K562 (cell line): ENCODE measurements around the gene KIF25. TPM values are rescaled to one million over a fixed set of nuclear protein-coding genes. Genes with fewer than 3 reads are reported as not detected.

Experiments
- ATAC-seq: fragments of 200-7000 bp; cut with Tn5 transposase; 3 replicates; pipeline ENCODE4 v1.9.1; 2020; ENCODE audit warnings: moderate library complexity
- BruUV-seq: library from RNA; stranded (reverse); fragments of 400-500 nt; replicated peaks from 2 replicates; lab custom pipeline; 2021; lab: Mats Ljungman, UMichigan
- CTCF ChIA-PET: fragments of 300-600 bp; formaldehyde crosslinking; extraction: SDS; loops from one replicate; lab custom pipeline; 2021; ENCODE audit warnings: low intra/inter-chr PET ratio; lab: Yijun Ruan, JAX
- POLR2A ChIA-PET: fragments of 300-600, 350-650 bp; sonication (Branson Sonifier 250); formaldehyde crosslinking; extraction: SDS; loops from one replicate; lab custom pipeline; 2021; ENCODE audit warnings: antibody characterized with exemption, inconsistent platforms; lab: Yijun Ruan, JAX
- DNase-seq, 4 experiments: peaks; one replicate each; pipeline versions ENCODE4 v3.0.0 to v3.0.0-alpha.2; 2011 to 2018; ENCODE audit warnings: low spot score in 3 of 4, mixed read lengths in 3 of 4; ENCODE audit errors: extremely low read depth in 1 of 4
- FAIRE-seq: peaks from 2 replicates; lab custom pipeline; 2011; peaks lifted over from hg19 to GRCh38; lab: Jason Lieb, UNC
- H2AFZ ChIP-seq: 2 replicates; pipeline ENCODE4 v1.6.0; 2011; ENCODE audit warnings: low read depth, low read length, control low read depth, inconsistent platforms
- H3K27ac ChIP-seq: fragments of 200-600 bp; 3 replicates; pipeline ENCODE4 v1.8.0; 2011; ENCODE audit warnings: low read depth, mild to moderate bottlenecking, control low read depth, inconsistent platforms, low read length, moderate library complexity, mixed read lengths; ENCODE audit errors: extremely low read depth
- H3K27me3 ChIP-seq, 2 experiments: fragments of 300-600 bp in 1 of 2; 2 replicates in 1 of 2; 3 replicates in 1 of 2; pipeline versions ENCODE4 v1.6.0 to v1.8.0; 2011; ENCODE audit warnings: inconsistent platforms in 2 of 2, low read length in 2 of 2, mild to moderate bottlenecking in 1 of 2, mixed read lengths in 1 of 2, moderate library complexity in 1 of 2; ENCODE audit not compliant: control insufficient read depth in 2 of 2, insufficient read depth in 2 of 2
- H3K36me3 ChIP-seq: fragments of 300-600 bp; 3 replicates; pipeline ENCODE4 v1.8.0; 2011; ENCODE audit warnings: mild to moderate bottlenecking, low read length, inconsistent platforms; ENCODE audit not compliant: control insufficient read depth, insufficient read depth
- H3K4me1 ChIP-seq, 2 experiments: fragments of 200-600 bp in 1 of 2; replicated peaks in 1 of 2; 2 replicates in 1 of 2; 3 replicates in 1 of 2; pipeline versions ENCODE4 v1.5.1 to v1.8.0; 2011; ENCODE audit warnings: inconsistent platforms in 2 of 2, low read length in 2 of 2, mild to moderate bottlenecking in 1 of 2, mixed read lengths in 1 of 2, moderate library complexity in 1 of 2; ENCODE audit not compliant: control insufficient read depth in 2 of 2, insufficient read depth in 2 of 2
- H3K4me2 ChIP-seq: 2 replicates; pipeline ENCODE4 v1.6.1; 2011; ENCODE audit warnings: low read length, control low read depth, inconsistent platforms, mixed read lengths; ENCODE audit not compliant: insufficient read depth
- H3K4me3 ChIP-seq: fragments of 200-600 bp; sonication (generic), shearing (Covaris generic); 2 replicates; pipeline ENCODE4 v1.5.1; 2016; ENCODE audit warnings: control low read depth, inconsistent platforms
- H3K79me2 ChIP-seq: fragments of 200-600 bp; 3 replicates; pipeline ENCODE4 v1.8.0; 2011; ENCODE audit warnings: low read length, inconsistent platforms; ENCODE audit not compliant: control insufficient read depth, insufficient read depth
- H3K9ac ChIP-seq, 2 experiments: 2 replicates each; pipeline versions ENCODE4 v1.6.0 to v1.6.1; 2011; ENCODE audit warnings: low read depth in 2 of 2, low read length in 2 of 2, control low read depth in 1 of 2, inconsistent platforms in 1 of 2, mild to moderate bottlenecking in 1 of 2, mixed read lengths in 1 of 2; ENCODE audit not compliant: insufficient read depth in 1 of 2
- H3K9me1 ChIP-seq: one replicate; pipeline ENCODE4 v1.6.0; 2011; ENCODE audit warnings: inconsistent platforms, mild to moderate bottlenecking, low read length, moderate library complexity; ENCODE audit not compliant: control insufficient read depth, insufficient read depth
- H3K9me3 ChIP-seq: replicated peaks from 2 replicates; pipeline ENCODE4 v1.5.1; 2011; ENCODE audit warnings: low read depth, low read length, inconsistent platforms; ENCODE audit not compliant: control insufficient read depth, insufficient read depth
- H4K20me1 ChIP-seq: replicated peaks from 2 replicates; pipeline ENCODE4 v1.6.1; 2011; ENCODE audit warnings: low read length, inconsistent platforms, mixed read lengths; ENCODE audit not compliant: control insufficient read depth, insufficient read depth
- ARID4B ChIP-seq: sonication (generic); formaldehyde crosslinking; IDR thresholded peaks from 2 replicates; pipeline ENCODE4 v1.8.0; 2022; ENCODE audit warnings: mild to moderate bottlenecking, missing genetic modification reagents
- SAP30 ChIP-seq: fragments of 200-600 bp; sonication (generic); IDR thresholded peaks from 2 replicates; pipeline ENCODE4 v1.6.1; 2012; ENCODE audit warnings: borderline replicate concordance, low read depth, mild to moderate bottlenecking, moderate library complexity, low read length, control low read depth, inconsistent platforms; ENCODE audit not compliant: insufficient read depth, poor library complexity, severe bottlenecking
- SNAPC5 ChIP-seq: fragments of 250-450 bp; sonication (Bioruptor Pico); IDR thresholded peaks from 2 replicates; pipeline ENCODE4 v1.8.0; 2021; ENCODE audit warnings: moderate library complexity, mild to moderate bottlenecking, inconsistent platforms
- TAF1 ChIP-seq: IDR thresholded peaks from 2 replicates; pipeline ENCODE4 v1.6.1; 2011; ENCODE audit warnings: mild to moderate bottlenecking, low read length, moderate library complexity; ENCODE audit not compliant: insufficient read depth, control insufficient read depth, severe bottlenecking; ENCODE audit errors: extremely low read depth
- TCF3 ChIP-seq: sonication (generic); formaldehyde crosslinking; IDR thresholded peaks from 2 replicates; pipeline ENCODE4 v1.4.0; 2020; ENCODE audit warnings: mild to moderate bottlenecking, missing genetic modification reagents
- ZNF12 ChIP-seq: sonication (generic); formaldehyde crosslinking; IDR thresholded peaks from 2 replicates; pipeline ENCODE4 v1.4.0; 2020; ENCODE audit warnings: mild to moderate bottlenecking, missing genetic modification reagents
- ZNF23 ChIP-seq: fragments of 250-450 bp; sonication (Bioruptor Pico); IDR thresholded peaks from 2 replicates; pipeline ENCODE4 v1.4.0; 2020; ENCODE audit warnings: mild to moderate bottlenecking
- WGBS: fragments of 100-300 bp; shearing (Covaris generic); methylation state at CpG from one replicate; pipeline ENCODE4 v1.1.6; 2016; ENCODE audit warnings: low coverage, mixed read lengths; ENCODE audit not compliant: insufficient coverage; ENCODE audit errors: missing lambda C conversion rate; 5-methylcytosine and 5-hydroxymethylcytosine counted together
- in situ Hi-C: fragments of 300-500 bp; cut with MboI; formaldehyde crosslinking; loops from 4 replicates; pipeline ENCODE4 v1.15.0; 2018; ENCODE audit warnings: inconsistent platforms, mixed read lengths
- intact Hi-C: fragments of 100-400 bp; cut with micrococcal nuclease; formaldehyde crosslinking; loops from 2 replicates; pipeline ENCODE4 v1.14.2; 2022
- polyA plus RNA-seq, 8 experiments: library from polyadenylated mRNA; depleted of rRNA in 4 of 8; stranded (reverse) in 5 of 8; unstranded in 3 of 8; fragments of >200 nt; fragmentation: Nextera tagmentation in 2 of 8; fragmentation: Illumina TruSeq in 1 of 8; extraction: Ambion mirVana in 2 of 8; extraction: Trizol in 1 of 8; gene quantifications; 2 replicates each; pipeline versions ENCODE4 v1.2.1 to v1.2.3, GENCODE V29; 2011 to 2014; ENCODE audit warnings: inconsistent platforms in 1 of 8, missing spikeins in 1 of 8
- total RNA-seq, 7 experiments: library from RNA; depleted of rRNA in 6 of 7; stranded (reverse); fragments of >200 nt in 6 of 7; fragmentation: Illumina TruSeq in 2 of 7; extraction: Trizol in 2 of 7; gene quantifications; 2 replicates each; pipeline versions ENCODE4 v1.2.1 to v1.2.3, GENCODE V29; 2011 to 2021; ENCODE audit warnings: low replicate concordance in 1 of 7

Gene KIF25
- total and polyA plus RNA-seq, 9 of the 15 experiments (the other 6 are each of a cell fraction or from before 2014, with no cell fraction given) = 0.04 to 0.49 (median 0.23) TPM; not detected in 5

- TF ChIP-seq SNAPC5 = no peak
- TF ChIP-seq TAF1 = no peak
- TF ChIP-seq ZNF12 (CRISPR knock-in tag) = no peak
- no peak for TF ChIP-seq SAP30
- TF ChIP-seq TCF3 = no peak
Observed at GRCh38 chr6:168078175-168078942, 80.9 kb downstream of the KIF25 start (continued).

- CTCF ChIA-PET = no interaction called here
- H3K4me2 ChIP-seq = no peak within 1 kb of the TSS
- WGBS = 3% methylated on average over 21 of the region's 21 CpGs
Observed at GRCh38 chr6:168078943-168079405, 81.5 kb downstream of the KIF25 start, which contains the start of gene FRMD1. Gene FRMD1, minus strand, starts transcription at chr6:168079212. Its CDS starts 118 bp downstream, at chr6:168079094.

More at GRCh38 chr6:168078943-168079405, 81.5 kb downstream of the KIF25 start, which contains the start of gene FRMD1:
- H3K4me3 ChIP-seq = no peak within 1 kb of the TSS
- no peaks in the 10 kb centered on the region for H3K9me1 ChIP-seq
- POLR2A ChIA-PET = interaction anchor here (1.1 kb wide), 1 partner anchor 9 kb away, joined by 3 read pairs; no protein-coding TSS in a partner anchor
- no peak for FAIRE-seq
- H3K27me3 ChIP-seq = peaks cover 39 to 80% of the 10 kb centered on the region in 2 experiments
- TF ChIP-seq ZNF23 (CRISPR knock-in tag) (no peak), ARID4B (no peak)
- no peak for DNase-seq
- in situ Hi-C loops (no loop called here), intact Hi-C loops (no loop called here)
- H3K9me3 ChIP-seq = no peaks in the 10 kb centered on the region; the same call in 1 of the 2 replicates
- H3K27ac ChIP-seq = no peak within 1 kb of the TSS
- H3K4me1 ChIP-seq = peaks cover 0 to 16% of the 10 kb centered on the region in 2 experiments; a peak in 2 of 5 replicates
- ATAC-seq = no peak
- H2AFZ ChIP-seq = no peak within 1 kb of the TSS
- H3K36me3 ChIP-seq = no peaks in the 10 kb centered on the region
- no TSS peak for BruUV-seq
- peaks cover 12% of the 10 kb centered on the region for H4K20me1 ChIP-seq
- no peak within 1 kb of the TSS for H3K9ac ChIP-seq
- H3K79me2 ChIP-seq = no peaks in the 10 kb centered on the region
